NCI-H1930 (cell line): ENCODE results near the gene RNU1-2.
A peak's percentile ranks its signal among the peaks of the same experiment; 100 is the strongest.
"Not testable (repeated sequence)": the region's sequence is repeated elsewhere in the genome, so short reads cannot be mapped to it uniquely, and the experiment has no call there.

Source experiments
- DNase-seq, 2 experiments: peaks; one replicate each; lab custom pipeline; 2025; lab: John Stamatoyannopoulos, UW

RNU1-2 gene

DNA sequence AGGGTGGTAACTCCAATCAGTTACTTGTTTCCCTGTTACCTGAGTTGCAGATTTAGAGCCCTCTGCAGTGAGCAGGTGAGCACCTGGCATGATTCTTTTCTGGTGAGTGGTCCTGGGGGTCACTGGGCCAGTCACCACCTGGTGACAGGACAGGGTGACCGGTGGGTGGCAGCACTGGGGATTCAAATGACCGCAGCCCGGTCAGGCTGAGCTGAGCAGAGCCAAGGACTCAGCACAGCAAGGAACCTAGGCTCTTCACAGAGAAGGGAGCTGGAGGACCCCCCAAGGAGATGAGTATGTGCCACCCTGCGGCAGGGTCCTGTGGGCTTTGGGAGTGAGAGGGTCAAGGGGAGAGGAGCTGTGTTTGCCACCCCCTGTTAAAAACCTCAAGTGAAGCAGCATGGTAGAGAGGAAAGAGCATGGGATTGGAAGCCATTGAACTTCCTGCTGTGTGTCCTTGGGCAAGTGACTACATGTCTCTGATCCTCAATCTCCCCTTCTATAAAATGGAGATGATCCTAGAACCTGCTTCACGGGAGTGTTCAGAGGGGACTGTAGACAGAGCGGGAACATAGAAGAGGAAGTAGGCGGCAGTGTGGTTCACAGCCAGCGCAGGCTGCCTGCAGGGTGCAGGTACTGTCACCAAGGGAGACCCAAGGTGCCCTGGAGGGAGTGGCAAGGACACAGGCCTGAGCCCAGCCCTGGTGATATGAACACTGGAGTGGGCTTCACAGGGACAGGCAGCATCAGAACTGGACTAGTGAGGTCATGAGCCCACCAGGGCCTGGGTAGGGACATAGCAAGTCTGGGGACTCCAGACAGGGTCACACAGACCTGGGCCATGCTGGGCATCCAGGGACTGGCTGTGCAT, 16.3 kb downstream of the RNU1-2 start:
- not testable (repeated sequence) for DNase-seq

GRCh38 chr1:16912742-16913141, 17.0 kb downstream of the RNU1-2 start:
- DNase-seq, result not testable (repeated sequence)

DNA sequence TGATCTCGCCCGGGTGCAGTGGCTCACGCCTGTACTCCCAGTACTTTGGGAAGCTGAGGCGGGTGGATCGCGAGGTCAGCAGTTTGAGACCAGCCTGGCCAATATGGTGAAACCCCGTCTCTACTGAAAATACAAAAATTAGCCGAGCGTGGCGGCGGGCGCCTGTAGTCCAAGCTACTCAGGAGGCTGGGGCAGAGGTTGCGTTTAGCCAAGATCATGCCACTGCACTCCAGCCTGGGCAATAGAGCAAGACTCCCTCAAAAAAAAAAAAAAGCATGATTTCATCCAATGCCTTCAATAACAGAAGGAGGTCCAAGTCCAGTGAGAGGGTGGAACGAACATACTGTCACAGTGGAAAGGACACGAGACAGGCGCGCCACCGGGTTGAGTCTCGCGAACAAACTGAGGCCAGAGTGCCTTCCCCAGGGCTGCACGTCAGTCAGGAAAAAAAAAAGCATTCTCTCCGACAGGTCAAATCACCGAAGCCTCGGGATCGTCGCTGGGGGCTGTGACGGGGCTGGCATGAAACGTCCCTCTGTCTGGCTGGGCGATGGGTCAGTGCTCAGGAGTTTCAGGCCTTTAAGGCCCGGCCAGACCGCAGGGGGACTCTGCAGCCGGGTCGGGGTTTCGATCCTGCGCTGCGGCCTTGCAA, 17.5 kb downstream of the RNU1-2 start:
- no peak for DNase-seq

- peak; percentile 85 to 93 for DNase-seq
These were observed 18.3 kb downstream of the RNU1-2 start for GRCh38 chr1:16913833-16914662.

- DNase-seq, result not testable (repeated sequence)
These were observed 19.3 kb downstream of the RNU1-2 start for GRCh38 chr1:16914928-16915626.

DNA sequence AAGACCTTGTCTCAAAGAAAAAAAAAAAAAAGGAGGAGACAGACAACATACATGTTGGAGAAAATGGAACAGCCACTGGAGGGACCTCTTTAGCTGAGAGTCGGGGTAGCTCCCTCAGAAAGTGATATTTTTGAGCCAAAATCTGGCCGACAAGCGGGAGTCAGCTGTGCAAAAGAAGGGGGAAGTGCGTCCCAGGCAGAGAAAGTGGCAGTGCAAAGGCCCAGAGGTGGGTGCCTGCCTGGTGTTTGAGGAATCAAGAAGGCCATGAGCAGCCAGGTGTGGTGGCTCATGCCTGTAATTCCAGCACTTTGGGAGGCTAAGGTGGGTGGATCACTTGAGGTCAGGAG, 19.8 kb downstream of the RNU1-2 start:
- no peak for DNase-seq

GRCh38 chr1:16916036-16916880, 20.5 kb downstream of the RNU1-2 start:
- not testable (repeated sequence) for DNase-seq

DNA sequence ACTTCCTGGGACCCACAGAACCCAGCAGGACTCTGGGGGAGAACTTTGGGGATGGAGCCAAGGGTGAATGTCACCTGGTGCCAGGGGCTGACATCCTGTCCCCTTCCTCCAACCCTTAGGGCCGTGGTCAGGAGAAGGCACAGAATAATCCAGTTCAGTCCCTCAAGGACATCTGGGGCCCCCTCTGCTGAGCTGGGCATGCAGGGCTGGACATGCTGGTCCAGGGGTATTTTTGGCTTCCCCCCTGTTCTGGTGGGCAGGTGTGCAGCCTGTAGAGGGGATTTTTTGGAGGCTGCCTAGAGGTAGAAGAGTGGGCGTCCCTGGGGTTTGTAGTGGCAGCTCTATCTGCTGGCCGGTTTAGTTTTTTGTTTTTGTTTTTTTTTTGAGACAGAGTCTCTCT, 22.6 kb downstream of the RNU1-2 start:
- DNase-seq, result no peak

GRCh38 chr1:16918936-16919665, 23.3 kb downstream of the RNU1-2 start:
- DNase-seq, result not testable (repeated sequence)

- DNase-seq, result no peak
These were observed 25.2 kb downstream of the RNU1-2 start for GRCh38 chr1:16920951-16921350.

GRCh38 chr1:16921391-16922185, 25.8 kb downstream of the RNU1-2 start, which contains the start of gene CROCC:
CROCC (plus strand) TSS chr1:16921931; CDS start chr1:16922019, 88 bp downstream.
- peak; percentile 44 to 48 for DNase-seq

DNA sequence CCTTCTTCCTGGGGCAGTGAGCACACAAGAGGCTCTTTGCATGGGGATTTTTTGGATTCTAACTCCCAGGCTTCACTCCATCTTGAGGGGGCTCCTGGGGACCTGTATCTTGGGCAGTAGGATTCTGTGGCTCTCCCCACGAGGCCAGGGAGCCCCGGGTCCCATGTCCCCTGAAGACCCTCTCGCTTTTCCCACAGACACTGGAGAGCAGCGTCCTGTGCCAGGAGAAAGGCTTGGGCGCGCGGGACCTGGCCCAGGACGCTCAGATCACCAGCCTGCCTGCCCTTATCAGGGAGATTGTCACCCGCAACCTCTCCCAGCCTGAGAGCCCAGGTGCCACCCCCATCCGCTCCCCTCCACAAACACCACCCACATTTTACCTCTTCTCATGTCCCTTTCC, 26.7 kb downstream of the RNU1-2 start:
- no peak for DNase-seq

GRCh38 chr1:16922885-16923431, 27.2 kb downstream of the RNU1-2 start:
- DNase-seq, result no peak

DNA sequence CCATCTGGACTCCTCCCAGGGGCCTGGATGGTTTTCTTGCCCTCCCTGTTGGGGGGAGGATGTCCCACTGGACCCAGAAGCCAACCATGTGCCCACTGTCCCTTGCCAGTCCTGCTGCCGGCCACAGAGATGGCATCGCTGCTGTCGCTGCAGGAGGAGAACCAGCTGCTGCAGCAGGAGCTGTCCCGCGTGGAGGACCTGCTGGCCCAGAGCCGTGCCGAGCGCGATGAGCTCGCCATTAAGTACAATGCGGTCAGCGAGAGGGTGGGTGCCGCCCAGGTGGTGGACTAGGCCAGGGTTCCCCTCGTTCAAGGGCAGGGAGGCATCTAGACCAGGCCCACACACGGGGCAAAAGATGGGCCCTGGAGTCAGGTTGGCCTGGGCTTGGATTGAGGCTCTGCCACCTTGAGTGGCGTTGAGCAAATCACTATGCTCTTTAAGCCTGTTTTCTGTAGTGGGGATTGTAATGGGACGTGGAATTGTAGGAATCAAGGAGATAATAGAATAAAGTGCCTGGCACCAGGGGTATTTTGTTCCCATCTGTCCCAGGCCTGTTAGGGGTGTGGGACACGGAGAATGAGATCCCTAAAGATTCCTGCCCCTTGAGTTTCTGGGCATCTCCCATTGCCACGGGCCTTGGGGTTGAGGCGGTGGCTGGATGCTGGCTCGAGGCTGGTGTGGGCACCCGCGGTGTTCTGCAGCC, 28.6 kb downstream of the RNU1-2 start:
- no peak for DNase-seq

DNA sequence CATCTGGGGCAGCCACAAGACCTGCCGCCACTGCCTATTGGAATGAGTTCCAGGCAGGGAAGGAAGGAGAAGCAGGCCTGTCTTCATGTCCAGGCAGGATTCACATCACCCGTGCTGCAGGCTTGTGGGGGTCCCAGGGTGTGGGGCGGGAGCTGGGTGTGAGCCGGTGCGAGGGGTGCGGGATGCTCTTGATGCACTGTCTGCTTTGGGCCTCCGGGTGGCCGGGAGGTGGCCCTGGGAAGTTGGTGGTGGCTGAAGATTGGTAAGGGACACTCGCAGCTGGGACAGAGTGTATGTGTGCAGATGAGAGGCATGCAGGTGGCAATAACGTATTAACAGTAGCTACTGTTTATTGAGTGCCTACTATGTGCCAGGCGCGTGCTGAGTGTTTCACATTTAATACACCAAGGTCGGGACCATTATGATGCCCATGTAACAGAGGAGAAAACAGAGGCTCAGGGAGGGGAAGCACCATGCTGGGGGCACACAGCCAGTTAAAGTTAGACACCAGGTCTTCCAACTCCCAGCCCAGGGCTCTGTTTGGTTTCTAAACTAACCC, 29.2 kb downstream of the RNU1-2 start:
- no peak for DNase-seq

DNA sequence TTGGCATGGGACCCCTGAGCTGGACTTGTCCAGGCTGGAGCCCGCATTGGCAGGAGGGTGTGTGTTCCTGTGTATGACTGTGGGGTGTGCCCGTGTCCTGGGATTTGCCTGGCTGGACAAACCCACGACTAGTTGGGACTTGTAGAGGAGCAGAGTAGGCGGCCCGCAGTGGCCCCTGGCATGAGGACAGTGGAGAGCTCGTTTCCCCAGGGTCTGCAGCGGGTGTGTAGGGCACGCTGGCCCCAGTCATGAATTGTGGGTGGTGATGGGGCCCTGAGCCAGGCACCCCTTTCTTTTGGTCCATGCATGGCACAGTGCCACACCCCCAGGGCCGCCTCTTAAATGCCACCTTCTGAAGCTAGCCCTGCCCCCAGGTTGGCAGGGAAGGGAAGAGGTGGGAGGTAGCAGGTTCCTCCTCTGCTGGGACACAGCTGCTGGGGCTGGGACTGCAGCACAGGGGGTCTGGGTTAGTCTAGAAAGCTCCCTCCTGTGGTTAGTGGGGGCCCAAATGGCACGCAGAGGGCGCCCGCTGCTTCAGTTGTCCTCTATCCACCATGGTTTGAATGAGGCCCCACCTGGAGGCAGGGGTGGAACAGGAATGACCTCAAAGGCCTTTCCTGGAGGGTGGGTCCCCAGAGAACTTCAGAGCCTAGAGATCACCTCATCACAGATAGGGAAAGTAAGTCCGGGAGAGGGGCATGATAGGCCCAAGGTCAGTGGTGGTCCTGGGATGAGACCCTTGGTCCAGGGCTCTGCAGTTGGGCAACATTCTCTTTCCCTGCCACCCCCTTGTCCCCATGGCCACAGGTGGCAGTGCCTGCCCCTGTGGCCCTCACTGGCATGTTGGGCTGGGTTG, 30.1 kb downstream of the RNU1-2 start:
- no peak for DNase-seq

DNA sequence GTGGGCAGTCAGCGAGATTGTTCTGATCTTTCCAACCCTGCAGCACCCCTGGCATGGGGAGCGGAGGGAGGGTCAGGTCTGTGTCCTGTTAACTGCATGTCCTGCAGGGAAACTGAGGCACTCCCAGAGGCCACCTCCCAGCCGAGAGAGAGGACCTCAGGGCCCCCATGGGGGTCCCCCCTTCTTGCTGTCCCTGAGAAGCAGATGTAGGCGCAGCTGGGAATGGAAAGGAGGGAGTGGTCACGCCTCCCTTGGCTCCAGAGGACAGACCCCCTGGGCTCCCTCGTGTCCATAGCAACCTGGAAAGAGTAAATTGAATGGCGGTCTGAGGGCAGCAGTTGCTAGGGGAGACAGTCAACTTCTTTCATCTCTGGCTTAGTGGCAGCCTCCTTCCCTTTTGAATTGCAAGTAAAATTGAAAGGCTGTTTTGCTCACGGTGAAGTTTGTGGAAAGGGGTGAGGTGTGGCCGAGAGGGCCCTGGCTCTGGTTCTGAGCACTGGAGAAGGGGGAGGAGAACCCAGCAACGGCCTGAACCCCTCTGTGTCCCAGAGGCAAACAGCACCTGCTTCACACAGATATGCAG, 30.8 kb downstream of the RNU1-2 start:
- DNase-seq, result peak; percentile 26 to 29
